WTC11 (cell line): ENCODE measurements around the gene AFAP1L2. TPM values are rescaled to one million over a fixed set of nuclear protein-coding genes. Genes with fewer than 3 reads are reported as not detected.

Experiments
- ATAC-seq: fragments of 200-7000 bp; cut with Tn5 transposase; 2 replicates; pipeline ENCODE4 v1.10.0; 2021; ENCODE audit warnings: mild to moderate bottlenecking, moderate library complexity
- CTCF ChIA-PET: fragments of 300-600 bp; sonication (Branson Sonifier 250); formaldehyde crosslinking; loops from one replicate; lab custom pipeline; 2021; ENCODE audit warnings: antibody characterized with exemption; lab: Charles Lee
- POLR2A ChIA-PET: fragments of 350-600 bp; sonication (Branson Sonifier 250); formaldehyde crosslinking; loops from one replicate; lab custom pipeline; 2021; ENCODE audit warnings: antibody characterized with exemption; lab: Charles Lee
- DNase-seq: peaks from one replicate; pipeline ENCODE4 v3.0.0; 2021; ENCODE audit warnings: low spot score
- H3K27ac Mint-ChIP-seq: 2 replicates; pipeline ENCODE4 v1.8.0; 2021; ENCODE audit warnings: mixed read lengths
- H3K27me3 Mint-ChIP-seq: 2 replicates; pipeline ENCODE4 v1.8.0; 2021; ENCODE audit warnings: low read depth, mild to moderate bottlenecking, moderate library complexity, mixed read lengths
- H3K36me3 Mint-ChIP-seq: 2 replicates; pipeline ENCODE4 v1.8.0; 2021; ENCODE audit warnings: mixed read lengths
- H3K4me1 Mint-ChIP-seq: 2 replicates; pipeline ENCODE4 v1.8.0; 2022; ENCODE audit warnings: mixed read lengths
- H3K4me3 Mint-ChIP-seq: 2 replicates; pipeline ENCODE4 v1.8.0; 2021; ENCODE audit warnings: mild to moderate bottlenecking, moderate library complexity, mixed read lengths
- H3K9me3 Mint-ChIP-seq: 2 replicates; pipeline ENCODE4 v1.8.0; 2021; ENCODE audit warnings: mixed read lengths
- CTCF ChIP-seq: fragments of 200-600 bp; IDR thresholded peaks from 2 replicates; pipeline ENCODE4 v1.8.0; 2022; ENCODE audit warnings: antibody characterized with exemption
- EMX1 ChIP-seq: fragments of 250-450 bp; sonication (Bioruptor Pico); IDR thresholded peaks from 2 replicates; pipeline ENCODE4 v1.8.0; 2021; ENCODE audit warnings: mild to moderate bottlenecking
- FOXJ3 ChIP-seq: sonication (generic); formaldehyde crosslinking; IDR thresholded peaks from 2 replicates; pipeline ENCODE4 v1.9.0; 2021; ENCODE audit warnings: missing genetic modification reagents, mild to moderate bottlenecking, borderline replicate concordance
- HMGA2 ChIP-seq: fragments of 250-450 bp; sonication (Bioruptor Pico); IDR thresholded peaks from 2 replicates; pipeline ENCODE4 v1.4.0; 2021; ENCODE audit warnings: mild to moderate bottlenecking, moderate library complexity
- KAT7 ChIP-seq: sonication (generic); formaldehyde crosslinking; IDR thresholded peaks from 2 replicates; pipeline ENCODE4 v1.8.1; 2023; ENCODE audit warnings: missing genetic modification reagents, mild to moderate bottlenecking, borderline replicate concordance
- NFE2L1 ChIP-seq: sonication (generic); formaldehyde crosslinking; IDR thresholded peaks from 2 replicates; pipeline ENCODE4 v1.8.1; 2023; ENCODE audit warnings: missing genetic modification reagents
- NR2C2 ChIP-seq: sonication (generic); formaldehyde crosslinking; IDR thresholded peaks from 2 replicates; pipeline ENCODE4 v1.8.0; 2022; ENCODE audit warnings: mild to moderate bottlenecking, missing genetic modification reagents
- SMAD3 ChIP-seq: sonication (generic); formaldehyde crosslinking; IDR thresholded peaks from 2 replicates; pipeline ENCODE4 v1.8.0; 2022; ENCODE audit warnings: missing genetic modification reagents, mild to moderate bottlenecking, borderline replicate concordance
- SMAD4 ChIP-seq: sonication (generic); formaldehyde crosslinking; IDR thresholded peaks from 2 replicates; pipeline ENCODE4 v1.8.0; 2022; ENCODE audit warnings: mild to moderate bottlenecking, missing genetic modification reagents
- ZNF219 ChIP-seq: sonication (generic); formaldehyde crosslinking; IDR thresholded peaks from 2 replicates; pipeline ENCODE4 v1.8.0; 2023; ENCODE audit warnings: missing genetic modification reagents, mild to moderate bottlenecking, borderline replicate concordance
- ZNF317 ChIP-seq: sonication (generic); formaldehyde crosslinking; IDR thresholded peaks from 2 replicates; pipeline ENCODE4 v1.8.1; 2023; ENCODE audit warnings: low read depth, mild to moderate bottlenecking, moderate library complexity, missing genetic modification reagents, borderline replicate concordance
- ZNF396 ChIP-seq: fragments of 250-450 bp; sonication (Bioruptor Pico); IDR thresholded peaks from 2 replicates; pipeline ENCODE4 v1.8.0; 2021; ENCODE audit warnings: mild to moderate bottlenecking, moderate library complexity, borderline replicate concordance
- ZNF512 ChIP-seq: sonication (generic); formaldehyde crosslinking; IDR thresholded peaks from 2 replicates; pipeline ENCODE4 v1.8.1; 2022; ENCODE audit warnings: missing genetic modification reagents, borderline replicate concordance
- total RNA-seq: library from RNA; stranded (reverse); gene quantifications from 3 replicates; pipeline ENCODE4 v1.2.3, GENCODE V29; 2021
- TF ChIP-seq, protein P1 (sequence below): sonication (generic); formaldehyde crosslinking; IDR thresholded peaks from 2 replicates; pipeline ENCODE4 v1.8.0; 2022; ENCODE audit warnings: missing genetic modification reagents
- TF ChIP-seq, protein P2 (sequence below): sonication (generic); formaldehyde crosslinking; IDR thresholded peaks from 2 replicates; pipeline ENCODE4 v1.8.0; 2022; ENCODE audit warnings: mild to moderate bottlenecking, missing genetic modification reagents
- TF ChIP-seq, protein P3 (sequence below): sonication (generic); formaldehyde crosslinking; IDR thresholded peaks from 2 replicates; pipeline ENCODE4 v1.8.1; 2022; ENCODE audit warnings: mild to moderate bottlenecking, moderate library complexity, missing genetic modification reagents

AFAP1L2 gene
- total RNA-seq, 1 experiment from 2014 or later: 5.0 TPM

DNA sequence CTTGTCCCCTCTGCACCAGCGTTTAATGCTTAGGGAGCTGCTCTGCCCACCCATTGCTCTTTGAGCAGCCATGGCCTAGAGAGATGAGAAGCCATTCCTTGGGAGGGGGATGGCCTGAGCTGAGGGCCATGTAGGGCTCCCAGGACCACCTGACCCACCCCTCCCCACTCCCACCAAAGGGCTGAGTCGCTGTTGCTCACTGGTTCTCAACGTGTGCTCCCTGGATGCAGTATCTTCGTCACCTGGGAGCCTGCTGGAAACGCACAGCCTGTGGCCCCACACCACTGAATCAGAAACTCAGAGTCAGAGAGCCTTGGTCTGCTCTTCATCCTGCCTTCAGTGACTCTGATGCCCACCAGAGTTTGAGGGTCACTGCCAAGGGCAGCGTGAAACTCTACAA is 128.2 kb downstream of the AFAP1L2 start:
- H3K9me3 Mint-ChIP-seq: no peaks in the 10 kb centered on the region
- H3K27ac Mint-ChIP-seq: no peak overlapping the region
- no peaks in the 10 kb centered on the region for H3K27me3 Mint-ChIP-seq
- no peak for DNase-seq
- no peaks in the 10 kb centered on the region for H3K4me1 Mint-ChIP-seq
- no peaks in the 10 kb centered on the region for H3K36me3 Mint-ChIP-seq
- no peak for ATAC-seq
- no peak overlapping the region for H3K4me3 Mint-ChIP-seq
- ChIA-PET POLR2A (no interaction called here), CTCF (no interaction called here)
- TF ChIP-seq SMAD4 (CRISPR knock-in tag) (no peak), NR2C2 (CRISPR knock-in tag) (no peak), FOXJ3 (CRISPR knock-in tag) (no peak), SMAD3 (CRISPR knock-in tag) (no peak), NFE2L1 (CRISPR knock-in tag) (no peak), ZNF512 (CRISPR knock-in tag) (no peak), ZNF396 (no peak)
- TF ChIP-seq, protein P1, sequence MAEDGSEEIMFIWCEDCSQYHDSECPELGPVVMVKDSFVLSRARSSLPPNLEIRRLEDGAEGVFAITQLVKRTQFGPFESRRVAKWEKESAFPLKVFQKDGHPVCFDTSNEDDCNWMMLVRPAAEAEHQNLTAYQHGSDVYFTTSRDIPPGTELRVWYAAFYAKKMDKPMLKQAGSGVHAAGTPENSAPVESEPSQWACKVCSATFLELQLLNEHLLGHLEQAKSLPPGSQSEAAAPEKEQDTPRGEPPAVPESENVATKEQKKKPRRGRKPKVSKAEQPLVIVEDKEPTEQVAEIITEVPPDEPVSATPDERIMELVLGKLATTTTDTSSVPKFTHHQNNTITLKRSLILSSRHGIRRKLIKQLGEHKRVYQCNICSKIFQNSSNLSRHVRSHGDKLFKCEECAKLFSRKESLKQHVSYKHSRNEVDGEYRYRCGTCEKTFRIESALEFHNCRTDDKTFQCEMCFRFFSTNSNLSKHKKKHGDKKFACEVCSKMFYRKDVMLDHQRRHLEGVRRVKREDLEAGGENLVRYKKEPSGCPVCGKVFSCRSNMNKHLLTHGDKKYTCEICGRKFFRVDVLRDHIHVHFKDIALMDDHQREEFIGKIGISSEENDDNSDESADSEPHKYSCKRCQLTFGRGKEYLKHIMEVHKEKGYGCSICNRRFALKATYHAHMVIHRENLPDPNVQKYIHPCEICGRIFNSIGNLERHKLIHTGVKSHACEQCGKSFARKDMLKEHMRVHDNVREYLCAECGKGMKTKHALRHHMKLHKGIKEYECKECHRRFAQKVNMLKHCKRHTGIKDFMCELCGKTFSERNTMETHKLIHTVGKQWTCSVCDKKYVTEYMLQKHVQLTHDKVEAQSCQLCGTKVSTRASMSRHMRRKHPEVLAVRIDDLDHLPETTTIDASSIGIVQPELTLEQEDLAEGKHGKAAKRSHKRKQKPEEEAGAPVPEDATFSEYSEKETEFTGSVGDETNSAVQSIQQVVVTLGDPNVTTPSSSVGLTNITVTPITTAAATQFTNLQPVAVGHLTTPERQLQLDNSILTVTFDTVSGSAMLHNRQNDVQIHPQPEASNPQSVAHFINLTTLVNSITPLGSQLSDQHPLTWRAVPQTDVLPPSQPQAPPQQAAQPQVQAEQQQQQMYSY: no peak
- TF ChIP-seq, protein P2, sequence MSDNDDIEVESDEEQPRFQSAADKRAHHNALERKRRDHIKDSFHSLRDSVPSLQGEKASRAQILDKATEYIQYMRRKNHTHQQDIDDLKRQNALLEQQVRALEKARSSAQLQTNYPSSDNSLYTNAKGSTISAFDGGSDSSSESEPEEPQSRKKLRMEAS (CRISPR knock-in tag): no peak

DNA sequence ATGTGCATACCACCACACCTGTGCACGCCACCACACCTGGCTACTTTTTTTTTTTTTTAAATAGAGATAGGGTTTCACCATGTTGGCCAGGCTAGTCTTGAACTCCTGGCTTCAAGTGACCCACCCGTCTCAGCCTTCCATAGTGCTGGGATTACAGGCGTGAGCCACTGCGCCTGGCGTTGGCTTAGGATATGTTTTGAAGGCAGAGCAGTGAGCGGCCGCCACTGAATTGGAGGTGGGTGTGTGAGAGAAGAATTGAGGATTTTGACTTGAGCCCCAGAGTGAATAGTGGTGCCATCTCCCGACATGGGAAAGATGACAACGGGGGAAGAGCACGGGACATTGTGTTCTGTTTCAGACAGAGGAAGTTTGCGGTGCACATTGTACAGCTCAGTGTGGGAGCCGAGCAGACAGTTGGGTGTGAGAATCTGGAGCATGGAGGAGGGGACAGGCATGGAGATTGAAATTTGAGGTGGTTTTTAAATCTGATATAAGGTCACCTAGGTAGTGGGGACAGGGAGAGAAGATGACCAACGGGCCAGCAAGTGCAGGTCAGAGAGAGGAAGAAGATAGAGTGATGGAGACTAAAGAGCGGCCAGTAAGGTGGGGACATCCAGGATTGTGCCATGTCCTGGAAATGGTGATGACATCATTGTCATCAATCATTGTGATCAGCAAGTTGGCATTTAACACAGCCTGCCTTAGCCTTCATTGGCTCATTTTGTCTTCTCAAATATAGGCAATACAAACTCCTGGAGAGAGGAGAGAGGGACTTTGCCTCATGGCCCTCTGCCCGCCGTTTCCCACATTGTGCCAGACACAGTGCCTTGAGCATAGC is 129.5 kb downstream of the AFAP1L2 start:
- Mint-ChIP-seq H3K4me1 (no peaks in the 10 kb centered on the region), H3K27ac (no peak overlapping the region), H3K9me3 (no peaks in the 10 kb centered on the region), H3K27me3 (no peaks in the 10 kb centered on the region), H3K4me3 (no peak overlapping the region), H3K36me3 (no peaks in the 10 kb centered on the region)
- TF ChIP-seq ZNF317: no peak
- TF ChIP-seq HMGA2 (CRISPR knock-in tag): no peak
- TF ChIP-seq, protein P3, sequence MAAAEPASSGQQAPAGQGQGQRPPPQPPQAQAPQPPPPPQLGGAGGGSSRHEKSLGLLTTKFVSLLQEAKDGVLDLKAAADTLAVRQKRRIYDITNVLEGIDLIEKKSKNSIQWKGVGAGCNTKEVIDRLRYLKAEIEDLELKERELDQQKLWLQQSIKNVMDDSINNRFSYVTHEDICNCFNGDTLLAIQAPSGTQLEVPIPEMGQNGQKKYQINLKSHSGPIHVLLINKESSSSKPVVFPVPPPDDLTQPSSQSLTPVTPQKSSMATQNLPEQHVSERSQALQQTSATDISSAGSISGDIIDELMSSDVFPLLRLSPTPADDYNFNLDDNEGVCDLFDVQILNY (CRISPR knock-in tag): no peak
- no peak for TF ChIP-seq FOXJ3 (CRISPR knock-in tag)
- no peak for TF ChIP-seq CTCF
- TF ChIP-seq ZNF219: no peak
- TF ChIP-seq EMX1 (CRISPR knock-in tag): no peak
- TF ChIP-seq KAT7 (CRISPR knock-in tag): no peak
- ChIA-PET POLR2A (no interaction called here), CTCF (no interaction called here)
- no peak for ATAC-seq
- DNase-seq: no peak
